K562 (cell line): Measurements from ENCODE around the gene OR51Q1.

Experiments
- BDP1 ChIP-seq: IDR thresholded peaks from 3 replicates; pipeline ENCODE4 v1.6.1; 2011; ENCODE audit not compliant: insufficient read length, insufficient read depth
- CBFA2T3 ChIP-seq: fragments of 450-650 bp; IDR thresholded peaks from 2 replicates; pipeline ENCODE4 v1.6.1; 2017
- ELF4 ChIP-seq: fragments of 450-650 bp; formaldehyde crosslinking; IDR thresholded peaks from 2 replicates; pipeline ENCODE4 v1.4.0; 2022; ENCODE audit warnings: missing genetic modification characterization
- GTF2F1 ChIP-seq: IDR thresholded peaks from 2 replicates; pipeline ENCODE4 v1.6.1; 2011; ENCODE audit warnings: low read depth, low read length, improper control_type of control experiment
- KLF13 ChIP-seq: fragments of 450-650 bp; IDR thresholded peaks from 2 replicates; pipeline ENCODE4 v1.6.1; 2016; ENCODE audit warnings: missing genetic modification characterization, low read depth, mild to moderate bottlenecking, missing compliant biosample characterization, moderate library complexity, borderline replicate concordance
- MAX ChIP-seq: sonication (generic); formaldehyde crosslinking; IDR thresholded peaks from 2 replicates; pipeline ENCODE4 v1.9.0; 2022; ENCODE audit warnings: mild to moderate bottlenecking, missing genetic modification reagents
- NBN ChIP-seq: fragments of 450-650 bp; IDR thresholded peaks from 2 replicates; pipeline ENCODE4 v1.6.1; 2016; ENCODE audit warnings: low read depth, mild to moderate bottlenecking
- RCOR1 ChIP-seq, 2 experiments: IDR thresholded peaks; 2 replicates each; pipeline ENCODE4 v1.6.1; 2012; ENCODE audit warnings: low read depth in 2 of 2, low read length in 2 of 2, borderline replicate concordance in 1 of 2, improper control_type of control experiment in 1 of 2
- SP2 ChIP-seq: IDR thresholded peaks from 2 replicates; pipeline ENCODE4 v1.6.1; 2011; ENCODE audit warnings: mild to moderate bottlenecking, low read depth, low read length, moderate library complexity; ENCODE audit not compliant: poor library complexity, severe bottlenecking; ENCODE audit errors: extremely low read depth
- STAT6 ChIP-seq: sonication (generic); formaldehyde crosslinking; IDR thresholded peaks from 2 replicates; pipeline ENCODE4 v1.8.1; 2023; ENCODE audit warnings: mild to moderate bottlenecking, missing genetic modification reagents
- TAF9B ChIP-seq: fragments of 450-650 bp; IDR thresholded peaks from 2 replicates; pipeline ENCODE4 v1.6.1; 2018; ENCODE audit warnings: mild to moderate bottlenecking; ENCODE audit not compliant: partially characterized antibody
- ZFP36 ChIP-seq: fragments of 150-350 bp; IDR thresholded peaks from 2 replicates; pipeline ENCODE4 v1.6.1; 2018; ENCODE audit warnings: low read length, low read depth; ENCODE audit not compliant: partially characterized antibody
- ZNF263 ChIP-seq: sonication (generic); formaldehyde crosslinking; IDR thresholded peaks from 2 replicates; pipeline ENCODE4 v1.8.0; 2022; ENCODE audit warnings: mild to moderate bottlenecking, missing genetic modification reagents, borderline replicate concordance
- ZNF408 ChIP-seq: fragments of 250-450 bp; sonication (Bioruptor Pico); IDR thresholded peaks from 2 replicates; pipeline ENCODE4 v1.4.0; 2020; ENCODE audit warnings: low read depth, mild to moderate bottlenecking, moderate library complexity

- TF ChIP-seq KLF13 (tag) = no peak
- TF ChIP-seq ZFP36 = no peak
- no peak for TF ChIP-seq BDP1
- no peak for TF ChIP-seq GTF2F1
- no peak for TF ChIP-seq STAT6 (CRISPR knock-in tag)
- TF ChIP-seq ZNF263 (CRISPR knock-in tag) = no peak
- no peak for TF ChIP-seq TAF9B
- TF ChIP-seq SP2 = no peak
- TF ChIP-seq RCOR1 (IDR thresholded peaks at IDR 0.05; ENCODE audit: borderline replicate concordance in 1 of 2, low read depth in 2 of 2, low read length in 2 of 2) = no peak
- no peak for TF ChIP-seq CBFA2T3
- TF ChIP-seq ELF4 (CRISPR knock-in tag) = no peak
- TF ChIP-seq MAX (CRISPR knock-in tag) = no peak
- TF ChIP-seq ZNF408 (CRISPR knock-in tag) = no peak
- no peak for TF ChIP-seq NBN
Measured at GRCh38 chr11:5405173-5405572, 16.7 kb upstream of the OR51Q1 start.
